HCT116 (cell line): ENCODE results near the gene DUSP16.

Experiments used
- SP1 ChIP-seq: IDR thresholded peaks from 2 replicates; pipeline ENCODE4 v1.6.1; 2012; ENCODE audit warnings: low read depth
- YY1 ChIP-seq: IDR thresholded peaks from 2 replicates; pipeline ENCODE4 v1.6.1; 2011; ENCODE audit warnings: low read length, low read depth, moderate library complexity, mild to moderate bottlenecking; ENCODE audit not compliant: insufficient replicate concordance; ENCODE audit errors: extremely low read depth
- ZFX ChIP-seq: fragments of 450-650 bp; IDR thresholded peaks from 2 replicates; pipeline ENCODE4 v1.6.1; 2017

DNA sequence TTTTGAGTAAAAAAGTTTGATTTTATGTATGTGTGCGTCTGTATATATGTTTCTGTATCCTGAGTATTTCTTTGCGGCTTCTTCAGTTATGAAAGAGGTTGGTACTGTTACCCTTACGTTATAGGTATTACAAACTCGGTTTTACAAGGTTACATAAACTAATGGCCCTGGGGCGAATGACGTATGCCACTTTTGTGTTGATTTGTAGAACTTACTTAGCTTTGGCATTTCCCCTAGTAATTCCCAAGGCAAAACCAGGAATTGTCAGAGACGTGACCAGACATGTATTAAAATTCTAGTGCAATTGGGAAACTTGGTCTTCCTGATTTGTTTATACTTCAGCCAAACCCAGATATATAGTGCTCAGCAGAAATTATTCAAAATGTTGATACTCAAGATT is 93.3 kb downstream of the DUSP16 start:
- TF ChIP-seq YY1 (no peak), ZFX (no peak), SP1 (no peak)
